CD4-positive, alpha-beta memory T cell (primary cell): ENCODE data around the gene SLC35E4. TPM values are rescaled to one million over a fixed set of nuclear protein-coding genes. Genes with fewer than 3 reads are reported as not detected.

Experiments used
- CTCF ChIA-PET: fragments of 350-600 bp; sonication (Branson Sonifier 250); formaldehyde crosslinking; loops from one replicate; lab custom pipeline; 2021; ENCODE audit warnings: inconsistent platforms; ENCODE audit not compliant: partially characterized antibody; lab: Charles Lee
- POLR2A ChIA-PET: fragments of 350-600 bp; sonication (Branson Sonifier 250); formaldehyde crosslinking; loops from one replicate; lab custom pipeline; 2021; ENCODE audit not compliant: partially characterized antibody; lab: Charles Lee
- DNase-seq, 5 donors: peaks; one replicate each; pipeline versions ENCODE4 v3.0.0 to v3.0.0-alpha.2; 2020 to 2022; ENCODE audit warnings: mixed read lengths in 1 of 5
- H3K27ac ChIP-seq: one replicate; pipeline ENCODE4 v1.7.0; 2013; ENCODE audit warnings: low read depth, low read length
- H3K27me3 ChIP-seq: 2 replicates; pipeline ENCODE4 v1.7.0; 2013; ENCODE audit warnings: mild to moderate bottlenecking, low read length, moderate library complexity; ENCODE audit not compliant: insufficient read depth
- H3K36me3 ChIP-seq: 2 replicates; pipeline ENCODE4 v1.7.0; 2013; ENCODE audit warnings: mild to moderate bottlenecking, low read length, moderate library complexity; ENCODE audit not compliant: insufficient read depth
- H3K4me1 ChIP-seq: 2 replicates; pipeline ENCODE4 v1.7.0; 2013; ENCODE audit warnings: mild to moderate bottlenecking, low read length, moderate library complexity; ENCODE audit not compliant: insufficient read depth
- H3K4me3 ChIP-seq, 2 donors: one replicate each; pipeline ENCODE4 v1.7.0; 2013; ENCODE audit warnings: low read length in 2 of 2, mild to moderate bottlenecking in 1 of 2
- H3K9me3 ChIP-seq, 2 donors: one replicate each; pipeline ENCODE4 v1.7.0; 2013; ENCODE audit warnings: low read length in 2 of 2, control low read depth in 1 of 2; ENCODE audit not compliant: control insufficient read depth in 1 of 2
- H3K27ac Mint-ChIP-seq, 7 donors: one replicate each; pipeline ENCODE4 v1.8.0; 2020 to 2021; ENCODE audit warnings: mixed read lengths in 7 of 7, mild to moderate bottlenecking in 6 of 7, inconsistent platforms in 3 of 7, moderate library complexity in 3 of 7
- H3K27me3 Mint-ChIP-seq, 2 donors: one replicate each; pipeline ENCODE4 v1.8.0; 2020 to 2021; ENCODE audit warnings: mixed read lengths in 2 of 2
- H3K36me3 Mint-ChIP-seq, 2 donors: one replicate each; pipeline ENCODE4 v1.8.0; 2020 to 2021; ENCODE audit warnings: mixed read lengths in 2 of 2, inconsistent platforms in 1 of 2, mild to moderate bottlenecking in 1 of 2
- H3K4me1 Mint-ChIP-seq, 4 donors: one replicate each; pipeline ENCODE4 v1.8.0; 2020 to 2021; ENCODE audit warnings: mixed read lengths in 4 of 4, mild to moderate bottlenecking in 1 of 4
- H3K4me3 Mint-ChIP-seq, 8 donors: one replicate each; pipeline ENCODE4 v1.8.0; 2020 to 2021; ENCODE audit warnings: mixed read lengths in 8 of 8, mild to moderate bottlenecking in 7 of 8, moderate library complexity in 6 of 8, inconsistent platforms in 3 of 8
- H3K9me3 Mint-ChIP-seq, 8 donors: one replicate each; pipeline ENCODE4 v1.8.0; 2020 to 2021; ENCODE audit warnings: mixed read lengths in 8 of 8, mild to moderate bottlenecking in 5 of 8, inconsistent platforms in 3 of 8, moderate library complexity in 1 of 8
- intact Hi-C: fragments of 100-400 bp; cut with micrococcal nuclease; formaldehyde crosslinking; loops from one replicate; pipeline ENCODE4 v1.15.1; 2023
- polyA plus RNA-seq, 2 donors: library from polyadenylated mRNA; unstranded; fragments of 300-500 nt; fragmentation: Illumina TruSeq; gene quantifications; one replicate each; pipeline ENCODE4 v1.2.3, GENCODE V29; 2021
- total RNA-seq, 2 experiments: library from RNA; stranded (reverse); gene quantifications; one replicate each; pipeline ENCODE4 v1.2.3, GENCODE V29; 2021

Gene SLC35E4
- total and polyA plus RNA-seq, 4 experiments from 2014 or later, result 0.61 to 3.0 (median 2.0) TPM

DNA sequence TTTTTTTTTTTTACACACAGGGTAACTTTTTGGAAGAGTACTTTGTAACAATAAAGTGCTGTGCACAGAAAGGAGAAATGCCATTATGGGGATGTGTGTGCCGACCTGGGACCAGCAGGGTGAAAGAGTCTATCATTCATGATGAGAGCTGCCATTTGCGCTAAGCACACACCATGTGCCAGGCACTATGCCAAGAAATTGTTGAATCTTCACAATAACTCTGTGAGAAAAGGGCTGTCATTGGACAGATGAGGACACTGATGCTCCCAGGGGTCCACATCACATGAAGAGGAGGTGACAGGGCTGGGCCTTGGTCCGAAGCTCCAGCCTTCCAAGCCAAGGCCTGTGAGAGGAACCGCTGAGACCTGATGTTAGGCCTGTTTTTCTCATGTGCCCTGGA lies 26.5 kb downstream of the SLC35E4 start:
- no peaks in the 10 kb centered on the region for H3K27me3 Mint-ChIP-seq
- H3K4me3 Mint-ChIP-seq, result no peak overlapping the region
- H3K9me3 Mint-ChIP-seq, result no peaks in the 10 kb centered on the region
- Histone ChIP-seq H3K4me1 (peaks cover 6% of the 10 kb centered on the region), H3K27ac (no peak overlapping the region), H3K36me3 (peaks cover 13% of the 10 kb centered on the region), H3K4me3 (no peak overlapping the region), H3K27me3 (no peaks in the 10 kb centered on the region), H3K9me3 (no peaks in the 10 kb centered on the region)
- intact Hi-C loops, result no loop called here
- no peak for DNase-seq
- H3K4me1 Mint-ChIP-seq, result peaks cover 12 to 21% (median 19%) of the 10 kb centered on the region in 4 donors
- peak overlapping the region in 2 of 7 donors; percentile 19 to 63 for H3K27ac Mint-ChIP-seq
- H3K36me3 Mint-ChIP-seq, result peaks cover 45 to 50% of the 10 kb centered on the region in 2 donors
- ChIA-PET CTCF (interaction anchor here (1.2 kb wide), 1 partner anchor 28 kb away, joined by 6 read pairs; no protein-coding TSS in a partner anchor), POLR2A (no interaction called here)

DNA sequence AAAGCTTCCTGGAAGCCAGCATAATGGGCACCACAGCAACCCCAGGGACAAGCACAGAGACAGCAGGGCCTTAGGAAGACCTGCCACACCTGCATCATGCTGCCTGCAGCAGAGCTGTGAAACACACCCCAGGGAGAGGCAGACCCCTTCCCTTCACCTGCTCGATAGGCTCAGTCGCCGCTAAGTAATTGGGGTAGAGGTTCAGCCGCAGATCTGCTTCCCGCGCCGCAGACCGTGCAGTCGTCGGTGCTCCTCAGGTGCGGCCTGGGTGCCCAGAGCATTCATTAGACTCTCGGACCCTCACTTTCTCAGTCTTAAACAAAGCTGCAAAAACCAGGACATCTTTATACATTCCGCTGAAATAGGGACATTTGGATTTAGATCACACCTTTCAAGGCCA lies 29.2 kb downstream of the SLC35E4 start:
- Mint-ChIP-seq H3K9me3 (peaks cover 0 to 3% (median 0%) of the 10 kb centered on the region in 8 donors), H3K36me3 (peaks cover 39 to 42% of the 10 kb centered on the region in 2 donors), H3K27me3 (no peaks in the 10 kb centered on the region), H3K4me1 (peaks cover 16 to 28% (median 24%) of the 10 kb centered on the region in 4 donors), H3K27ac (peak overlapping the region in 1 of 7 donors; percentile 50), H3K4me3 (peak overlapping the region in 3 of 8 donors; percentile 14 to 27 (median 20))
- DNase-seq, result no peak
- ChIA-PET CTCF (no interaction called here), POLR2A (interaction anchor here (1.5 kb wide), 1 partner anchor 15 kb away, joined by 3 read pairs; no protein-coding TSS in a partner anchor)
- Histone ChIP-seq H3K4me3 (no peak overlapping the region), H3K4me1 (peaks cover 13% of the 10 kb centered on the region), H3K36me3 (peaks cover 13% of the 10 kb centered on the region), H3K9me3 (no peaks in the 10 kb centered on the region), H3K27ac (no peak overlapping the region), H3K27me3 (no peaks in the 10 kb centered on the region)
- intact Hi-C loops, result no loop called here

DNA sequence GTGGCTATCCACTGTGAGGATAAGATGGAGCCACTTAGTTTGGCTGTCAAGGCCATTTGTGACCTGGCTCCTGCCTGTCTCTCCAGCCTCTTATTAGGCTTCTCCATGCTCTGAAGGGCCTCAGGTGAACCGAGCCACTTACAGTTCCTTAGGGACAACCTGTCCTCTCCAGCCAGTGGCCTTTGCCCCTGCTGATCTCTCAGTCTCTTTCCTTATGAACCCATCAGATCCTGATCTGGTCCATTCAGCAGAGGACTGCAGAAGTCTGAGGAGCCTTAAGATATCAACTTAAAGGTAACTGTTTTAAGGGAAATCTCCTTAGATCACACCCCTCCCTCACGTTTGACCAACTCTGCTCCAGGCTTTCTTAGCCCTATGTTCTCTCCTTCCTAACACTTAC lies 29.7 kb downstream of the SLC35E4 start:
- Histone ChIP-seq H3K36me3 (peaks cover 13% of the 10 kb centered on the region), H3K27me3 (no peaks in the 10 kb centered on the region), H3K9me3 (no peaks in the 10 kb centered on the region), H3K4me1 (peaks cover 13% of the 10 kb centered on the region), H3K4me3 (no peak overlapping the region), H3K27ac (no peak overlapping the region)
- Mint-ChIP-seq H3K27me3 (no peaks in the 10 kb centered on the region), H3K27ac (peak overlapping the region in 2 of 7 donors; percentile 23 to 27), H3K4me3 (no peak overlapping the region), H3K36me3 (peaks cover 34 to 40% of the 10 kb centered on the region in 2 donors), H3K9me3 (peaks cover 0 to 3% (median 0%) of the 10 kb centered on the region in 8 donors), H3K4me1 (peaks cover 16 to 28% (median 23%) of the 10 kb centered on the region in 4 donors)
- intact Hi-C loops, result no loop called here
- POLR2A ChIA-PET, result interaction anchor here (1.5 kb wide), 1 partner anchor 15 kb away, joined by 3 read pairs; no protein-coding TSS in a partner anchor
- DNase-seq, result no peak
- CTCF ChIA-PET, result no interaction called here

DNA sequence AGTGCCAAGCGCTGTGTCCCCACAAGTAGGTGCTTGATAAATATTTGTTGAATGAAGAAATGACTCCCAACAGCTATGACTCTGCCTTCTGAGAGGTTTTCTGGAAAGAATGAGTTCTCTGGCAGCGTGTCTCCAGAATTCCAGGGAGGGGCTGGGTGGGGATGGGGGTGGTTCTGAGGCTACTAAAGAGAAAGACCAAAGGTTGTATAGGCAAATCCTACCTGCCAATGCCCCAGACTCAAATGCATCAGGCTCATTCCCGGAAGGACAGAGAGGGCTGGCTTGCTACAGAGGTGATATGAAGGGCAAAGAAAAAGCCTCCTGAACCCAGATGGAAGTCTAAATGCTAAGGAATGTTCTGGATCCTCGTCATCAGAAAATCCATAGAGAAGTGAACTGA lies 30.2 kb downstream of the SLC35E4 start:
- POLR2A ChIA-PET, result interaction anchor here (3.2 kb wide), 1 partner anchor 31 kb away, joined by 24 read pairs; the partner anchor contains the start of gene SLC35E4
- Histone ChIP-seq H3K4me1 (peaks cover 13% of the 10 kb centered on the region), H3K9me3 (no peaks in the 10 kb centered on the region), H3K4me3 (no peak overlapping the region), H3K27ac (no peak overlapping the region), H3K36me3 (peaks cover 13% of the 10 kb centered on the region), H3K27me3 (no peaks in the 10 kb centered on the region)
- DNase-seq, result no peak
- Mint-ChIP-seq H3K27me3 (no peaks in the 10 kb centered on the region), H3K9me3 (peaks cover 0 to 3% (median 0%) of the 10 kb centered on the region in 8 donors), H3K4me1 (peaks cover 16 to 28% (median 22%) of the 10 kb centered on the region in 4 donors), H3K27ac (peak overlapping the region in 1 of 7 donors; percentile 29), H3K36me3 (peaks cover 31 to 34% of the 10 kb centered on the region in 2 donors), H3K4me3 (peak overlapping the region in 5 of 8 donors; percentile 69 to 98 (median 95))
- CTCF ChIA-PET, result interaction anchor here (0.7 to 3.4 kb wide), 2 partner anchors 31 to 1602 kb away, joined by 4 to 19 read pairs; partner anchors contain the start of gene SLC35E4
- intact Hi-C loops, result no loop called here

DNA sequence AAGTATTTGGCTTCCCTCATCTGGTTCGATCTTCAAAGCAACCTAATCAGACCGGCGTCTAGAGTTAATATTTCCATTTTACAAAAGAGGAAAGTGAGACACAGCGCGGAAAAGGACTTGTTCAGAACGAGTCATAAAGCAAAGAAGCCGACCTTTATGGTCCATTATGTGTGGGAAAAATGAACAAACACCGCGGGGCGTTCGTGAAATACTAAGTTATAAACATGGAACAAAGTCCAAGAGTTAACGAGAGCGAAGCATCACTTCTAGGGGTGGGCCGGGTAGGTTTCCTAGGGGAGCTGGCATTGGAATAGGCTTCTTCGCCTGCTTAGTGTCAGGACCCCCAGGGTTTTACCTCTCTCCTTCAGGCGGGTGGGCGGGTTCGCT lies 31.5 kb downstream of the SLC35E4 start:
- H3K4me1 Mint-ChIP-seq, result peaks cover 16 to 28% (median 22%) of the 10 kb centered on the region in 4 donors
- DNase-seq, result peak in 4 of 5 donors; percentile 10 to 20 (median 12)

DNA sequence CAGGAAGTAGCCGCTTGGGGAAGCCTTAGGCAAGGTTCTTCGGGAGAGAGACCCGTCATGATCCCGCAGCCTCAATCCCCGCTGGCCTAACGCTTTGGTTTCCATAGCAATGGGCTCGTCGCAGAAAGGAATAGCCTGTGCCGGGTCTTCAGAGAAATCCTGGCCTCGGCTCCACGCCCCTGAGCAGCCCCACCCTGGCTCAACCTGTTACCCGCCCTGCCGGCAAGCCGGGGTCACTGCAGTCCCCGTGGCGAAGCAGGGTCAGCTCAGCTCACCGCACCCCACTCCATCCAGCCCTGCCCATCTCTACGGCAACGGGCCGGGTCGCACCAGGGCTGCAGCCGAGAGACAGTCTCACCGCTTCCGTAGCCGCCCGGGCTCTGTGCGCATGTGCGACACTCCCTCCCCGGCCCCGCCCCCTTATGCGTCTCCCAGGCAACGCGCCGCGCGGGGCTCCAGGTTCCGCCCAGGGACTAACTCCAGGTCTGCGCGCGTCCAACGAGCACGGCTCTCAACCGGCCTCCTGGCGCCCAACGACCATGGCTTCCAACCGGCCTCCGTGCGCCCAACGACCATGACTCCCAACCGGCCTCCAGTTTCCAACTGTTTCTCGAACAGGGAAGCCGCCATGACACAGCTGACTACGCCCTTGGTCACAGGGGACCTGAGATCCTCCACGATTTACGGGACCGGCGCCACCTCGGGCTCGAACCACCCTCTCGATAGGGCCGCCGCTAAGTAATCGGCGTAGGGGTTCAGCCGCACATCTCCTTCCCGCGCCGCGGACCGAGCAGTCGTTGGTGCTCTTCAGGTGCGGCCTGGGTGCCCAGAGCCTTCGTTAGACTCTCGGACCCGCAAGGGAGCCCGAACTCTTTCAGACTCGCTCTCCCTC lies 32.2 kb downstream of the SLC35E4 start, which contains the start of gene DUSP18:
Gene DUSP18 (minus strand): TSS at position 382 of the 892 bp plus-strand sequence. CDS start 3,872 bp downstream, outside the sequence.
- H3K4me3 Mint-ChIP-seq, result peak within 1 kb of the TSS; percentile 90 to 99 (median 96)
- POLR2A ChIA-PET, result interaction anchor here (0.6 to 3.2 kb wide), 9 partner anchors 14 to 623 kb away, joined by 3 to 24 read pairs (median 3); partner anchors contain the start of genes OSBP2, PES1 and SLC35E4
- Histone ChIP-seq H3K4me3 (peak within 1 kb of the TSS; percentile 79 to 84), H3K27ac (peak within 1 kb of the TSS; percentile 61), H3K4me1 (peaks cover 13% of the 10 kb centered on the region), H3K27me3 (no peaks in the 10 kb centered on the region), H3K9me3 (no peaks in the 10 kb centered on the region), H3K36me3 (peaks cover 8% of the 10 kb centered on the region)
- intact Hi-C loops, result loop anchor here (1.0 kb wide), 4 partner anchors 18 to 88 kb away; partner anchors contain the start of genes PES1 and SLC35E4
- H3K27ac Mint-ChIP-seq, result peak within 1 kb of the TSS; percentile 80 to 99 (median 94)
- H3K36me3 Mint-ChIP-seq, result peaks cover 18 to 22% of the 10 kb centered on the region in 2 donors
- H3K27me3 Mint-ChIP-seq, result no peaks in the 10 kb centered on the region
- peak; percentile 89 to 95 (median 92) for DNase-seq
- CTCF ChIA-PET, result interaction anchor here (3.4 kb wide), 1 partner anchor 33 kb away, joined by 19 read pairs; the partner anchor contains the start of gene SLC35E4
- peaks cover 16 to 28% (median 21%) of the 10 kb centered on the region in 4 donors for H3K4me1 Mint-ChIP-seq
- peaks cover 0 to 3% (median 0%) of the 10 kb centered on the region in 8 donors for H3K9me3 Mint-ChIP-seq

More for the DNA sequence above, 31.5 kb downstream of the SLC35E4 start:
- ChIA-PET CTCF (interaction anchor here (3.4 kb wide), 1 partner anchor 32 kb away, joined by 19 read pairs; the partner anchor contains the start of gene SLC35E4), POLR2A (interaction anchor here (0.9 to 3.2 kb wide), 5 partner anchors 13 to 74 kb away, joined by 3 to 24 read pairs (median 3); partner anchors contain the start of gene SLC35E4)
- H3K27me3 Mint-ChIP-seq, result no peaks in the 10 kb centered on the region
- H3K9me3 ChIP-seq, result no peaks in the 10 kb centered on the region
- peaks cover 13% of the 10 kb centered on the region for H3K4me1 ChIP-seq
- peak overlapping the region; percentile 79 to 84 for H3K4me3 ChIP-seq
- peaks cover 24 to 28% of the 10 kb centered on the region in 2 donors for H3K36me3 Mint-ChIP-seq
- peak overlapping the region; percentile 80 to 99 (median 94) for H3K27ac Mint-ChIP-seq
- peak overlapping the region; percentile 90 to 99 (median 96) for H3K4me3 Mint-ChIP-seq
- H3K27me3 ChIP-seq, result no peaks in the 10 kb centered on the region
- H3K27ac ChIP-seq, result peak overlapping the region; percentile 61
- intact Hi-C loops, result loop anchor here (1.0 kb wide), 4 partner anchors 18 to 88 kb away; partner anchors contain the start of genes PES1 and SLC35E4
- peaks cover 0 to 3% (median 0%) of the 10 kb centered on the region in 8 donors for H3K9me3 Mint-ChIP-seq
- H3K36me3 ChIP-seq, result peaks cover 11% of the 10 kb centered on the region
